ENCODE data around the gene ZNF761.

ZNF761 gene

DNA sequence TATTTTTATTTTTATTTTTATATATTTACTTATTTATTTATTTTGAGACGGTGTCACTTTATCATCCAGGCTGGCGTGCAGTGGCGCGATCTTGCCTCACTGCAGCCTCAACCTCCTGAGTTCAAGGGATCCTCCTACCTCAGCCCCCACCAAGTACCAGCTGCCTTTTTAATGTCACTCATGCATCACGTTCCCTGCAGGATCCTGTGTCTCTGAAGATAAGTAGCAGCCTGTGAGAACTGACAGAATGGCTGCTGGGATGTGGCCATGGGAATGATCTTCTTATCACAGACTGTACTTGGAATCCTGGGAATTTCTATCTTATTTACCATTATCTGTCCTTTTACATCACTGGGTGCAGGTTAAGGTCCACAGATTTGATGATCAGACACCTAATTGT lies 9.2 kb upstream of the ZNF761 start:
- TF ChIP-seq FOXP2 (optimal IDR thresholded peaks at IDR 0.05; ENCODE audit: borderline replicate concordance, extremely low read depth, extremely low read length, insufficient read depth): no peak
- TF ChIP-seq TAF1 (IDR thresholded peaks at IDR 0.05; ENCODE audit: borderline replicate concordance, insufficient read depth, low read length): no peak
- TF ChIP-seq, protein P1, sequence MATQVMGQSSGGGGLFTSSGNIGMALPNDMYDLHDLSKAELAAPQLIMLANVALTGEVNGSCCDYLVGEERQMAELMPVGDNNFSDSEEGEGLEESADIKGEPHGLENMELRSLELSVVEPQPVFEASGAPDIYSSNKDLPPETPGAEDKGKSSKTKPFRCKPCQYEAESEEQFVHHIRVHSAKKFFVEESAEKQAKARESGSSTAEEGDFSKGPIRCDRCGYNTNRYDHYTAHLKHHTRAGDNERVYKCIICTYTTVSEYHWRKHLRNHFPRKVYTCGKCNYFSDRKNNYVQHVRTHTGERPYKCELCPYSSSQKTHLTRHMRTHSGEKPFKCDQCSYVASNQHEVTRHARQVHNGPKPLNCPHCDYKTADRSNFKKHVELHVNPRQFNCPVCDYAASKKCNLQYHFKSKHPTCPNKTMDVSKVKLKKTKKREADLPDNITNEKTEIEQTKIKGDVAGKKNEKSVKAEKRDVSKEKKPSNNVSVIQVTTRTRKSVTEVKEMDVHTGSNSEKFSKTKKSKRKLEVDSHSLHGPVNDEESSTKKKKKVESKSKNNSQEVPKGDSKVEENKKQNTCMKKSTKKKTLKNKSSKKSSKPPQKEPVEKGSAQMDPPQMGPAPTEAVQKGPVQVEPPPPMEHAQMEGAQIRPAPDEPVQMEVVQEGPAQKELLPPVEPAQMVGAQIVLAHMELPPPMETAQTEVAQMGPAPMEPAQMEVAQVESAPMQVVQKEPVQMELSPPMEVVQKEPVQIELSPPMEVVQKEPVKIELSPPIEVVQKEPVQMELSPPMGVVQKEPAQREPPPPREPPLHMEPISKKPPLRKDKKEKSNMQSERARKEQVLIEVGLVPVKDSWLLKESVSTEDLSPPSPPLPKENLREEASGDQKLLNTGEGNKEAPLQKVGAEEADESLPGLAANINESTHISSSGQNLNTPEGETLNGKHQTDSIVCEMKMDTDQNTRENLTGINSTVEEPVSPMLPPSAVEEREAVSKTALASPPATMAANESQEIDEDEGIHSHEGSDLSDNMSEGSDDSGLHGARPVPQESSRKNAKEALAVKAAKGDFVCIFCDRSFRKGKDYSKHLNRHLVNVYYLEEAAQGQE (IDR thresholded peaks at IDR 0.05; ENCODE audit: insufficient read depth in 1 of 2, low read depth in 2 of 2, low read length in 2 of 2): no peak
- TF ChIP-seq SIN3A (IDR thresholded peaks at IDR 0.05; ENCODE audit: borderline replicate concordance, insufficient read depth, low read length): no peak
- no peak for TF ChIP-seq POLR2AphosphoS5 (IDR thresholded peaks at IDR 0.05; ENCODE audit: low read depth, low read length)

GRCh38 chr19:53424968-53425597 lies 6.7 kb upstream of the ZNF761 start:
- TF ChIP-seq, protein P1 (IDR thresholded peaks at IDR 0.05; ENCODE audit: insufficient read depth in 1 of 2, low read depth in 2 of 2, low read length in 2 of 2): no peak
- TF ChIP-seq TAF1 (IDR thresholded peaks at IDR 0.05; ENCODE audit: borderline replicate concordance, insufficient read depth, low read length) (no peak), FOXP2 (optimal IDR thresholded peaks at IDR 0.05; ENCODE audit: borderline replicate concordance, extremely low read depth, extremely low read length, insufficient read depth) (no peak), POLR2AphosphoS5 (IDR thresholded peaks at IDR 0.05; ENCODE audit: low read depth, low read length) (no peak), SIN3A (IDR thresholded peaks at IDR 0.05; ENCODE audit: borderline replicate concordance, insufficient read depth, low read length) (no peak)

DNA sequence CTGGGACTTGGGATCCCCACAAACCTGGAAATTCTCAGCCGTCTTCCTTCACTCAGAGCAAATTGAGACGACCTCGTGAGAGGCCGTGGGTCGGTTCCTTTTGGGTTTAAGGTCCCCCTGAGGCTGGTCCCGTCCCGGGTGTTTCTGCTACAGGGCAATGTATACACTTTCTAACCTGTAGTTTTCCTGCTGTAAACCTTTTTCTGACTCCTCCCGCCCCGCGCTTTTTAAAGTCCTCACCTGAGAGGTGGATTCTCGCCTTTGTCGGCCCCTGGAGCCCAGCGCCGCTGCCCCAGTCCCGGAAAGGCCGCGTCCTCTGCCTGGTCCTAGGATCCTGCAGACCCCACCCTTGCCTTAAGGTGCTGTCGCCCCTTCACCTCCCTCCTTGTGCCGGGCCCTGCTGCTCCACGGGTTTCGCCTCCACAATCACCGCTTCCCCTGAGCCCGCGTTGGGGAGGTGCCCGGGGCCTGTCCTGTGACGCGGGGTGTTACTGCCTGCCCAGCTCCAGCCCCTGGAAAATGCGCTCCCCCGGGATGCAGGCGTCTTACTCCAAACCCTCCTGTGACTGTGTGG lies 391 bp downstream of the ZNF761 start:
- TF ChIP-seq SIN3A (IDR thresholded peaks at IDR 0.05; ENCODE audit: borderline replicate concordance, insufficient read depth, low read length): no peak
- TF ChIP-seq, protein P1 (IDR thresholded peaks at IDR 0.05; ENCODE audit: insufficient read depth in 1 of 2, low read depth in 2 of 2, low read length in 2 of 2): no peak
- TF ChIP-seq POLR2AphosphoS5 (IDR thresholded peaks at IDR 0.05; ENCODE audit: low read depth, low read length): no peak
- TF ChIP-seq FOXP2 (optimal IDR thresholded peaks at IDR 0.05; ENCODE audit: borderline replicate concordance, extremely low read depth, extremely low read length, insufficient read depth): no peak

DNA sequence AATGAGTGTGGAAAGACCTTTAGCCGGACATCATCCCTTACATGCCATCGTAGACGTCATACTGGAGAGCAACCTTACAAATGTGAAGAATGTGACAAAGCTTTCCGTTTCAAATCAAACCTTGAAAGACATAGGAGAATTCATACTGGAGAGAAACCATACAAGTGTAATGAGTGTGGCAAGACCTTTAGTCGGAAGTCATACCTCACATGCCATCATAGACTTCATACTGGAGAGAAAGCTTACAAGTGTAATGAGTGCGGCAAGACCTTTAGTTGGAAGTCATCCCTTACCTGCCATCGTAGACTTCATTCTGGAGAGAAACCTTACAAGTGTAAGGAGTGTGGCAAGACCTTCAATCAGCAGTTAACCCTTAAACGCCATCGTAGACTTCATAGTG lies 24.0 kb downstream of the ZNF761 start:
- no peak for TF ChIP-seq FOXP2 (optimal IDR thresholded peaks at IDR 0.05; ENCODE audit: borderline replicate concordance, extremely low read depth, extremely low read length, insufficient read depth)
- TF ChIP-seq, protein P1 (IDR thresholded peaks at IDR 0.05; ENCODE audit: insufficient read depth in 1 of 2, low read depth in 2 of 2, low read length in 2 of 2): no peak
- no peak for TF ChIP-seq TAF1 (IDR thresholded peaks at IDR 0.05; ENCODE audit: borderline replicate concordance, insufficient read depth, low read length)
- no peak for TF ChIP-seq POLR2AphosphoS5 (IDR thresholded peaks at IDR 0.05; ENCODE audit: low read depth, low read length)
